Spinal cord (tissue), 10 donors: Measurements from ENCODE around the gene EEF1B2. TPM values are rescaled to one million over a fixed set of nuclear protein-coding genes. Genes with fewer than 3 reads are reported as not detected.
"Not testable (repeated sequence)": the region's sequence is repeated elsewhere in the genome, so short reads cannot be mapped to it uniquely, and the experiment has no call there.

ENCODE experiments used
- DNase-seq, 6 donors: peaks; one replicate each; pipeline versions ENCODE4 v3.0.0 to v3.0.0-alpha.2; 2013 to 2015; ENCODE audit warnings: low spot score in 6 of 6, low read depth in 4 of 6
- H3K27ac ChIP-seq: one replicate; pipeline ENCODE4 v1.5.1; 2013; ENCODE audit warnings: low read depth, low read length, control low read depth
- H3K27me3 ChIP-seq: one replicate; pipeline ENCODE4 v1.6.1; 2013; ENCODE audit warnings: low read length; ENCODE audit not compliant: control insufficient read depth, insufficient read depth
- H3K36me3 ChIP-seq: one replicate; pipeline ENCODE4 v1.6.1; 2013; ENCODE audit warnings: low read length; ENCODE audit not compliant: control insufficient read depth, insufficient read depth
- H3K4me1 ChIP-seq: one replicate; pipeline ENCODE4 v1.6.1; 2013; ENCODE audit warnings: low read length; ENCODE audit not compliant: control insufficient read depth, insufficient read depth
- H3K4me3 ChIP-seq: one replicate; pipeline ENCODE4 v1.5.1; 2013; ENCODE audit warnings: low read depth, low read length, control low read depth
- H3K9me3 ChIP-seq: one replicate; pipeline ENCODE4 v1.6.1; 2013; ENCODE audit warnings: low read length; ENCODE audit not compliant: control insufficient read depth, insufficient read depth
- WGBS: methylation state at CpG from one replicate; pipeline ENCODE4 v1.1.5; 2013; ENCODE audit warnings: missing lambda C conversion rate; ENCODE audit not compliant: insufficient coverage; 5-methylcytosine and 5-hydroxymethylcytosine counted together
- polyA plus RNA-seq, 2 donors: library from polyadenylated mRNA; unstranded; fragments of 120-200 nt; gene quantifications; one replicate each; pipeline ENCODE4 v1.2.1, GENCODE V29; 2013; ENCODE audit not compliant: insufficient read length in 2 of 2
- total RNA-seq, 2 donors: library from RNA; depleted of rRNA in 1 of 2; stranded (reverse); fragments of 120-200 nt in 1 of 2; fragments of >200 nt in 1 of 2; gene quantifications; one replicate each; pipeline versions ENCODE4 v1.2.3 to v1.2.4, GENCODE V29; 2013 to 2014
- donor health status: healthy.

EEF1B2 gene
- total and polyA plus RNA-seq, 4 donors: 211 to 508 (median 435) TPM

DNA sequence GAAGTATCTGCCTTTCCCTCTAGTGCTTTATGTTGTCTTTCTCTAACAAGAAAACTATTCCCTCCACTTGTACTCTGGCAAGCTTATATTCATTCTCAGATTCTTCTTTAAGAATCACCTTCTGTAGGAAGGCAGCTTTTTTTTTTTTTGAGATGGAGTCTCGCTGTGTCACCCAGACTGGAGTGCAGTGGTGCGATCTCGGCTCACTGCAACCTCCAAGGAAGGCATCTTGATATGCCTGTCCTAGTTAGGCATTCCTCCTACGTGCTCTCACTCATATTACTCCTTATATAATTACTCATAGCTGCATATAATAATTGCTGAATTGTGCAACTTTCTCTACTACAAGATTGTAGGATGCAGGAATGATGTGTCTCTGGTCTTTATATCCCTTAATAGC, 16.2 kb upstream of the EEF1B2 start:
- peaks cover 57% of the 10 kb centered on the region for H3K36me3 ChIP-seq

GRCh38 chr2:206144383-206144782, 15.3 kb upstream of the EEF1B2 start:
- Histone ChIP-seq H3K4me3 (no peak overlapping the region), H3K36me3 (peaks cover 52% of the 10 kb centered on the region), H3K9me3 (no peaks in the 10 kb centered on the region), H3K27me3 (no peaks in the 10 kb centered on the region), H3K4me1 (no peaks in the 10 kb centered on the region), H3K27ac (no peak overlapping the region)
- DNase-seq: no peak
- WGBS: no CpG with 5 or more reads among the region's 2 CpGs

More for the DNA sequence above, 16.2 kb upstream of the EEF1B2 start:
- H3K4me1 ChIP-seq: no peaks in the 10 kb centered on the region
- no peak overlapping the region for H3K27ac ChIP-seq
- no peaks in the 10 kb centered on the region for H3K9me3 ChIP-seq
- H3K27me3 ChIP-seq: no peaks in the 10 kb centered on the region
- H3K4me3 ChIP-seq: no peak overlapping the region
- WGBS: no CpG with 5 or more reads among the region's 4 CpGs
- DNase-seq: no peak

- H3K4me3 ChIP-seq: no peak overlapping the region
- WGBS: 100% methylated on average over 1 of the region's 5 CpGs
- H3K27ac ChIP-seq: no peak overlapping the region
- no peak for DNase-seq
- H3K36me3 ChIP-seq: peaks cover 45% of the 10 kb centered on the region
- H3K27me3 ChIP-seq: no peaks in the 10 kb centered on the region
- H3K9me3 ChIP-seq: no peaks in the 10 kb centered on the region
- no peaks in the 10 kb centered on the region for H3K4me1 ChIP-seq
Measured at GRCh38 chr2:206145665-206146064, 14.0 kb upstream of the EEF1B2 start.

DNA sequence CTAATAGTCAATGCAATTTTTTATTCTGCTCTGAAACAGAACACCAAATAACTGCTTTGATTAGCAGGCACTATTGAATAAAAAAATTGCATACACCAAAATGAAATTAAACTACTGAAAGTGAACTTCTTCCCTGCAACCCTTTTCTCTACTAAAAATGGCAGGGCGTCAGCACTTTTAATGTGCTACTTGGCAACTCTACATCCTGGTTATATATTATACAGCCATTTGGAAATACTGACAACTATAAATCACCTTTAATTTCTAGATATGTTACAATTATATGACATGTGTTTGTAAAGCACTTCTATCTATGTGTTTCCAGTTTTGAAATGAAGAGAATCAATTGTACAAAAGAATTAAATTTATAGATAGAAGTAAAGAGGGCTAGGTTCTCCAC, 10.4 kb upstream of the EEF1B2 start:
- no peaks in the 10 kb centered on the region for H3K27me3 ChIP-seq
- H3K36me3 ChIP-seq: peaks cover 25% of the 10 kb centered on the region
- no peaks in the 10 kb centered on the region for H3K4me1 ChIP-seq
- WGBS: no CpG with 5 or more reads among the region's 1 CpG
- H3K27ac ChIP-seq: no peak overlapping the region
- H3K9me3 ChIP-seq: no peaks in the 10 kb centered on the region
- no peak for DNase-seq
- no peak overlapping the region for H3K4me3 ChIP-seq

GRCh38 chr2:206150168-206150567, 9.5 kb upstream of the EEF1B2 start:
- DNase-seq: no peak
- 100% methylated on average over 1 of the region's 1 CpG for WGBS
- H3K36me3 ChIP-seq: peaks cover 24% of the 10 kb centered on the region
- no peak overlapping the region for H3K27ac ChIP-seq
- H3K27me3 ChIP-seq: no peaks in the 10 kb centered on the region
- H3K4me1 ChIP-seq: no peaks in the 10 kb centered on the region
- H3K9me3 ChIP-seq: no peaks in the 10 kb centered on the region
- no peak overlapping the region for H3K4me3 ChIP-seq

- Histone ChIP-seq H3K36me3 (peaks cover 24% of the 10 kb centered on the region), H3K27me3 (no peaks in the 10 kb centered on the region), H3K4me1 (no peaks in the 10 kb centered on the region), H3K27ac (no peak overlapping the region), H3K9me3 (no peaks in the 10 kb centered on the region), H3K4me3 (no peak overlapping the region)
- WGBS: no CpG with 5 or more reads among the region's 4 CpGs
- DNase-seq: no peak
Measured at GRCh38 chr2:206150631-206151030, 9.1 kb upstream of the EEF1B2 start.

DNA sequence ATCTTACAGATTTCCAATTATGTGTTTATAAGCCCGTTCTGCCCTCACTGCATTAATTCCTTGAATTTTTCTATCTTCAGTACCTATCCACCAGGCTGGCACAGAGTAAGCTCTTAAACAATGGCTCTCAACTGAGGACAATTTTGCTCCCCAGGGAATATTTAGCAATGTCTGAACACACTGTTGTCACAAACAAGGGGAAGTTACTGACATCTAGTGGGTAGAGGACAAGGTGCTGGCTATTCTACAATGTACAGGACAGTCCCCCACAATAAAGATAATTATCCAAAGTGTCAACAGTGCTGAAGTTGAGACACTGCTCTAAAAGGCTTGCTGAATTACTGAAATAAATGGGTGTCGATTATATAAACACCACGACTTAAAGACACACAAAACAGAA, 5.5 kb upstream of the EEF1B2 start:
- Histone ChIP-seq H3K9me3 (no peaks in the 10 kb centered on the region), H3K27me3 (no peaks in the 10 kb centered on the region), H3K27ac (no peak overlapping the region), H3K36me3 (peaks cover 4% of the 10 kb centered on the region), H3K4me1 (peaks cover 7% of the 10 kb centered on the region), H3K4me3 (no peak overlapping the region)
- DNase-seq: peak in 1 of 6 donors; percentile 29
- 100% methylated on average over 1 of the region's 3 CpGs for whole genome bisulfite sequencing

DNA sequence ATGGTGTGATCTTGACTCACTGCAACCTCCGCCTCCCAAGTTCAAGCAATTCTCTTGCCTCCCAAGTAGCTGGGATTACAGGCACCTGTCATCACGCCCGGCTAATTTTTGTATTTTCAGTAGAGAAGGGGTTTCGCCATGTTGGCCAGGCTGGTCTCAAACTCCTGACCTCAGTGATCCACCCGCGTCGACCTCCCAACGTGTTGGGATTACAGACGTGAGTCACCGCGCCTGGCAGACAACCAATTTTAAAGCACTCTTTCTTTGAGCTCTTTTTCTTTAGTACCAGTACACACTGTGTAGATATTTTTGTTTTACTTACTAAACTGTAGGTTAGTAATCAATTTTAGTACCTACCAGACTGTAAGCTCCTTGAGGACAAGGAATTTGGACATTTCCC, 2.7 kb upstream of the EEF1B2 start:
- not testable (repeated sequence) for H3K27ac ChIP-seq, H3K27me3 ChIP-seq, H3K4me3 ChIP-seq, DNase-seq, H3K9me3 ChIP-seq
- WGBS: 97% methylated on average over 6 of the region's 11 CpGs
- Histone ChIP-seq H3K4me1 (peaks cover 13% of the 10 kb centered on the region), H3K36me3 (peaks cover 10% of the 10 kb centered on the region)

- Histone ChIP-seq H3K4me3 (peak overlapping the region; percentile 98), H3K9me3 (no peaks in the 10 kb centered on the region), H3K27ac (peak overlapping the region; percentile 95), H3K36me3 (peaks cover 16% of the 10 kb centered on the region), H3K27me3 (no peaks in the 10 kb centered on the region), H3K4me1 (peaks cover 13% of the 10 kb centered on the region)
- under 1% methylated on average over 27 of the region's 33 CpGs for WGBS
- peak in 1 of 6 donors; percentile 6 for DNase-seq
Measured at GRCh38 chr2:206158563-206159345, 941 bp upstream of the EEF1B2 start.

DNA sequence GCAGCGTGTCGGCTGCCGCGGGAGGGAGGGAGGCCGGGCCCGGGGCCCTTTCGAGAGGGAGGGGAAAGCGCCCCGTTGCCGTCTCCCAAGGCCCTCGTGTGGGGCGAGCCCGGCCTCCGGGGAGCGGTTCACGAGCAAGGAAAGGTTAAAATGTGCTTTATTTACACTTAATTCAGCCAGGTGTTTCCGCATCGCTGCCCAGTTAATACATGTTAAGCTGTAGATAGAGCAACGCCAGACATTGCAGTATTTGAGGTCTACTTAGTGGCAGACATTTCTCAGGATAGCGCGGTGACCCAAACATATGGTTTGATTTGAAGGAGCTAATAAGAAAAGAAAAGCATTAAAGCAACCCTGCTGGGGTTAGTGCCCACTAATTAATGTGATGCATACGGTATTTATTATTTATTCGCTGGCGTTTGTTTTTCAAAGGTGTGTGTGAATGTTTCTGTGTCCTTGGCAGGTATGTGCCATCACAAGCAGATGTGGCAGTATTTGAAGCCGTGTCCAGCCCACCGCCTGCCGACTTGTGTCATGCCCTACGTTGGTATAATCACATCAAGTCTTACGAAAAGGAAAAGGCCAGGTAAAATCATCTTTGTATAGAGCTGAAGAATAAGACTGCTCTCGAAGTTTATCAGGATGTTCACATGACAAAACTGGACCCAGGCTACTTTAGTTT, 571 bp downstream of the EEF1B2 start:
- H3K27me3 ChIP-seq: no peaks in the 10 kb centered on the region
- H3K27ac ChIP-seq: peak overlapping the region; percentile 95
- no peak for DNase-seq
- WGBS: 4% methylated on average over 15 of the region's 30 CpGs
- H3K36me3 ChIP-seq: peaks cover 22% of the 10 kb centered on the region
- peak overlapping the region; percentile 98 for H3K4me3 ChIP-seq
- H3K9me3 ChIP-seq: no peaks in the 10 kb centered on the region
- peaks cover 13% of the 10 kb centered on the region for H3K4me1 ChIP-seq
